ENCODE results near the gene EIF6. TPM values are rescaled to one million over a fixed set of nuclear protein-coding genes. Genes with fewer than 3 reads are reported as not detected.

Gene EIF6
- total RNA-seq, result 10 to 100 TPM; 40.1 to 59.7 TPM
- long read RNA-seq, transcript EIF6-201 (6 exons, 1,252 nt), result minor isoform, 6 of 28 reads
- long read RNA-seq, transcript EIF6-203 (7 exons, 1,289 nt), result major isoform, 21 of 28 reads
- long read RNA-seq, partial matches to known transcripts, result 1 of 28 reads
- long read RNA-seq, other reads (novel, unspliced or antisense), result 0 of 28 reads

DNA sequence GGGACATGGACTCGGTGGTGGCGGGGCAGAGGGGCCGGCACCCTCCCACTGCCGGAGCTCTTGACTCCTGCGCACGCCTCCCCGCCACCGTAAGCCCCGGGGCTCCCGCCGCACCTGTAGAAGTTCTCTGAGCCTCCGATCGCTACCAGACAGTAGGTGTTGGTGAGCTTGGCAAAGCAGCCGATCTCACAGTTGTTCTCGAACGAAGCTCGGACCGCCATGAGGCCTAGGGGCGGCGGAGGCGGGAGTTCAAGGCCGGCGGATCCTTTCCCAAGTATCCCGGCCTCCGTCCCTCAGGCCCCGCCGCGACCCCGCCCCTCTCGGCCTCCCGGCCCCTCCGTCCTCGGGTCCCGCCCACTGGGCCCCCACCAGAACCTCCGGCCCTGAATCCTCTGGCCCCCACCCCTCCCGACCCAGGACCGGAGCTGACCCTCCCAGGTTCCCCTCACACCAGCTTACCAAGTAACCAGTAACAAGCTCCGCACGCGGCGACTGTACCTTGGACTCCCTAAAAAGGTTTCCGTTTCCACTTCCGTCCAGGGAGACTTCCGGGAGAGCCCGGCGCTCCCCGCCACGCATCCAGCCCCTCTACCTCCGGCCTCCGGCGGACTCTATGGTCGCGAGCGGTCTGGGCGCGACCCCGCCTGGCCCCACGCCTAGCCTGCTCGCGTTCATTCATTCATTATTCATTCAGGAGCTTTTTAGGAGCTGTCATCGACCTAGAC lies at the start of gene EIF6:
Gene EIF6 (minus strand): TSS at position 506 of the 725 bp plus-strand sequence. CDS start 285 bp downstream, at position 221.
- ATAC-seq, result peak; percentile 94
- intact Hi-C loops (cut with DNase I), result no loop called here
- peak; percentile 90 for DNase-seq

- DNase-seq (no peak), ATAC-seq (no peak)
- intact Hi-C loops (cut with DNase I), result no loop called here
Measured at GRCh38 chr20:35333606-35334005, 49.0 kb upstream of the EIF6 start.

- DNase-seq (no peak), ATAC-seq (no peak)
- intact Hi-C loops (cut with DNase I), result no loop called here
Measured at GRCh38 chr20:35332540-35333200, 48.1 kb upstream of the EIF6 start.

DNA sequence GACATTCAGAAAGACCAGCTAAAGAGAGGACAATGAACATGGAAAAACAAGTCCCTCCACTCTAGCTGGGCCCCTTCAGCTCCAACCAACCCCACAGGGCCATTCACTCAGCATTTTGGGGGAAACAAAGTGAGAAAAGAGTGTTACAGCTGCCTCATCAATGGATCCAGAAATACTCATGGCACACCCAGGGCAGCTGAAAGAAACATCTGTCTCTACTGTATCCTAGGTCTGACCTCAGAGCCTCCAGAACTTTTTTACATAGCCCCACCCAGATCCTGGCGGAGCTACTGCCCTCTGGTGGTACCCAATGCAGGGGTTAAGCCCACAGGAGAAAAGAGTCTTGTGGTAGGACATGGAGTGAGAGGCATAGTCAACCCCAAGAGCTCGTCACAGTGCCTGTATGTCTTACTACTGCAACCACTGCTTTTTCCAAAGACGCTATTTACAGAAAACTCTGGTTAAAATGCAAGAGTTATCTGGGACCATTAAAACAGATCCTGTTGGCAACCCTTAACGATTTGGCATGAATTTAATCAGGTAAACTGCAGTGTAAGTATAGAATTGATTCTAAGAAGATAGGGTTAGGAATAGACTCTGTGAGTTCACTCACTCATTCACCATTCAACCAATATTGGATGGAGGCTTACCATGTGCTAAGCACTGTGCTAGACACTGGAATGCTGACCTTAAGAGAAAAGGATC lies 45.0 kb upstream of the EIF6 start:
- DNase-seq, result no peak
- ATAC-seq, result no peak
- intact Hi-C loops (cut with DNase I), result no loop called here

DNA sequence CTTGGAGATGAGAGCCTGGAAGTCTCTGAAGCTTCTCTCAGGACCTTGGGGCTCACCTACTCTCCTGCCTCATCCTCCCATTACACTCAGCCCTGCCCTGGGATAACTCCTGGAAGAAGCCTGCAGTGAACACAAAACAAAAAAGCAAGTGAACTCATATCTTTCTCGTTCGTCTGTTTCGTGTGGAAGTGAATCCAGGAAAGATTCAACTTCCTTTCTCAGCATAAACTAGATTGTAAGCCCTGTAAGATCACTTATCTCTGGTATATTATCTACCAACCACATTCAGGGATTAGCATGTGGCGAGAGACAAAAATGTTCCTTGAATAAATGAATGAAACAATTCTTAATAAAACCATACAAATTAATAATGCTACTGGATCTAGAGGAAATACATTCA lies 44.1 kb upstream of the EIF6 start:
- ATAC-seq (no peak), DNase-seq (no peak)
- intact Hi-C loops (cut with DNase I), result no loop called here

DNA sequence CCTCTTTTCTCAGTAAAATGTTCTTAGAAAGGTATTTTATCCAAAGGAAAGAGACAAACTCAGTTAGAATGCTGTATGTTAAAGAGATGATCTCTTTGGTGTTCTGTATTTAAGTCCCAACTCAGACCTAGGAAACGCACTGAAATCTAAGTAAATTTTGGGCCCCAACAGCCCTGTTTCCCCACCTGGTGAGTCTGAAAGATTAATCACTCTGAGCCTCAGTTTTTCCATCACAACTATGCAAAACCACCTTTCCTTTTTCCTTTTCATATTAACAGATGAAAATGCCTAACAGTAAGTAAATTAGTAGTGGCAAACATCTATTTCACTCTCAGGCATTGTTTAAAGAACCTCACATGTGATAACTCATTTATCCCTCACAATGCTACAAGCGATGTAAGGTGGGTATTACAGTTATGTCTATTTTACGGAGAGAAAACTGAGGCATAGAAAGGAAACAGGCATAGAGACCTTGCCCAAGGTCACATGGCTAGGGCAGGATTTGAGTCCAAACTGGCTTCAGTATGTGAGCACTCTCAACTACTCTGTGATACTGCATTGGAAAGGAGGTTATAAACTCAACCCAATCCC lies 43.6 kb upstream of the EIF6 start:
- DNase-seq, result no peak
- no peak for ATAC-seq
- intact Hi-C loops (cut with DNase I), result no loop called here

DNA sequence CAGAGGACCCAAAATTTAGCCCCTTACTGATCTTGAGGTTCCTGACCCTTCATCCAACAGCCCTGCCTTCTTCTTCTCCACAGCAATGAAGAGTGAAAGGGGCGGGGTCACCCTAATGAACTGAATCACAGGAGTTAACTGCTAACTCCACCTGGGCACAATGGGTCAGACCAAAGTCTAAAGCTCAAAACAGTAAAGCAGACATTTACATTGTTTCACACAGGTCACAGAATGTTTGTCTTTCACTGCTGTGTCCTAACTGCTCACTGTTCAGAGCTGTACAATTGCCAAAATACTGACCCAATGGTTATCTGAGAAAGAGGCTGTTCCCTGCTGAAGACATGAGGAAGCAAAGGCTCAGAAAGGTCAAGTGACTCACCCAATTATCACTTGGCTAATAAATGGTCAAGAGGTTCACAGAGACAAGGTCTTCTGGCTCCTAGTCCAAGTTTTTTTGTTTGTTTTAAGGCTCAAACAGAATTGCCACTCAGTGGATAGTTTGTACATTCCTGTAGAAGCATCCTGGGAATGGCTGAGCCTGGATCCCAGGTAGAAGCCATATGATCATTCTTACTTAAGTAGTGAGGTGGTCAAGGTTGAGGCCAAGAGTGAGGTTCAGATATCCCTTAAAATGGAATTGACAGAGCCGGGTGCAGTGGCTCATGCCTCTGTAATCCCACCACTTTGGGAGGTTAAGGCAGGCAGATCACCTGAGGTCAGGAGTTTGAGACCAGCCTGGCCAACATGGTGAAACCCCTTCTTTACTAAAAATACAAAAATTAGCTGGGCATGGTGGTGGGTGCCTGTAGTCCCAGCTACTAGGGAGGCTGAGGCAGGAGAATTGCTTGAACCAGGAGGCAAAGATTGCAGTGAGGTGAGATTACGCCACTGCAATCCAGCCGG lies 42.8 kb upstream of the EIF6 start:
- intact Hi-C loops (cut with DNase I), result no loop called here
- no peak for DNase-seq
- peak; percentile 30 to 82 for ATAC-seq

- intact Hi-C loops (cut with DNase I), result no loop called here
- ATAC-seq (no peak), DNase-seq (no peak)
Measured at GRCh38 chr20:35326740-35327073, 42.1 kb upstream of the EIF6 start.

DNA sequence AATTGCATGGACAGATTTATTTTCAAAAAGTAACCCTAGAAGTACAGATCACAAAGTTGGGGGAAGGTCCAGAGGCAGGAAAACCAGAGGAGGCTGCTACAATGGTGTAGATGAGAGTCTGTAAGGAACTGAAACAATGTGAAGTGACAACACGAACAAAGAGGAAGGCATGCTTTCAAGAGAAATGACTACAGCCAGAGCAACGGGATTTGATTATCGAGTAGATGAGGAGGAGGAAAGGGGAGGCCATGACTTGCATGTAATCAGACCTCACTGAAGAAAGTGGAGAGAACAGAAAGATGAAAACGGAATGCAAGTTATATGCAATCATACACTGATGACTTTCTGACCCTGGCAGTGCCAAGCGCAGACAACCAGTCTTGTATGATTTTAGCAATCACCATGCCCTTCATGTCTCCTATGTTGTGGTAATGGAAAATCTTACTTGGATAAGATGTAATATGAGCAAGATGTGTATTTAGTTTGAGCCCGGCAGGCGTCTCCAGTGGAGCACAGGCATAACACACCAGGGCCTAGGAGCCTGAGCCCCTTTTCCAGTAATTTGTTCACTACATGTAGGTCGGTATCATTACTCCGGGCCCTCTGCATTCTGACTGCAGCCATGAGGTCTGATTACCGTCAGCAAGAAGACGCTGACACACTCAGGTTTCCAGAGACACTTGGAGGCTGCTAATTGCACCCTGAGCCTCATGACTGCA lies 41.6 kb upstream of the EIF6 start:
- peak; percentile 15 to 85 for ATAC-seq
- intact Hi-C loops (cut with DNase I), result no loop called here
- DNase-seq, result no peak

DNA sequence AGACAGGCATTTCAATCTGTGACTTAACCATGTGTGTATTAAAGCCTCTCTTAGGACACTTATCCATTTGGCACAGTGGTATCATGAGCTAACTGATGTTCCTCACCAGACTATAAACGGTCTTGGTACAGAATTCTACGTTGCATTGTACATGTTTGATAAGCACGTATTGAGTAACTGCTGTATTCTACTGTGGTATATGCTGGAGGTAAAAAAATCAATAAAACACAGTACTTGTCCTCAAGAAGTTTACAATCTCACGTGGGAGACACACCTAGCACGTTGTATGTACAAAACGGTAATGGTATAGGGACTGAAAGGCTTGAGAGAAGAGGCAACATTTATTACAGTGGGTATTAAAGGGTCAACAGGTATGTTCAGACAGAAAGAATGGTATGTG lies 40.8 kb upstream of the EIF6 start:
- ATAC-seq, result no peak
- intact Hi-C loops (cut with DNase I), result no loop called here

GRCh38 chr20:35320396-35321126 lies 36.0 kb upstream of the EIF6 start:
- intact Hi-C loops (cut with DNase I), result no loop called here
- DNase-seq (no peak), ATAC-seq (no peak)

More for the DNA sequence above, 40.8 kb upstream of the EIF6 start:
- no peak for DNase-seq

GRCh38 chr20:35319871-35320197 lies 35.3 kb upstream of the EIF6 start:
- intact Hi-C loops (cut with DNase I), result no loop called here
- ATAC-seq (peak in 1 of 2 donors; percentile 83), DNase-seq (no peak)

DNA sequence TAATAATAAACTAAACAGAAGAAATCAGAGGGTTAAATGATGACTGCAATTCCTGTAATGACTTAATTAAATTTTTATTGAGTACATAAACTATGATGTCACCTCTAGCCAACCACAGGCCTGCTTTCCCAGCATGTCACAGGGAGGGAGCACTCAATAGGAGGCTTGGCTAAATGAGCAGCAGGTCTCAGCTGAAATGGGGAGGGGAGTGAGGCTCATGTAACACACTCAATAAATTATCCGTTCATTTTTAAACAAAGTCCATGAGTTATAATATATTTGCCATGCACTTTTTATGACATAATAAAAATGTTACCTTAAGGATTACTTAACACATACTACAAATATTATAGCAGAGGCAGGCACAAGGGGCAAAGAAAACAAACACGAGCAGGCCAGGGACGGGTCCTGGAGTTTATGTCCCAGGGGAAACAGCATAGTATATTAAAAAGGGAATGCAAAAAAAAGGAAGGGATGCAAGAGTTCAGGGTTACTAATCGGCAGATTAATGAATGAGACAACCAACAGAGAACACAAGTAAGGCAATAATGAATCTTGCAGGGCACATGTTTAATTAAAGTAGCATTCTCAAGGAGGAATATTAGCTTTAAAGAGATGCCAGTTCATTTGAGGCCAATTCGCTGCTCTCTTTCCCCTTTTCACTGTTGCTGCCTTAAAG lies 34.8 kb upstream of the EIF6 start:
- intact Hi-C loops (cut with DNase I), result no loop called here
- ATAC-seq (peak in 1 of 2 donors; percentile 43), DNase-seq (no peak)

DNA sequence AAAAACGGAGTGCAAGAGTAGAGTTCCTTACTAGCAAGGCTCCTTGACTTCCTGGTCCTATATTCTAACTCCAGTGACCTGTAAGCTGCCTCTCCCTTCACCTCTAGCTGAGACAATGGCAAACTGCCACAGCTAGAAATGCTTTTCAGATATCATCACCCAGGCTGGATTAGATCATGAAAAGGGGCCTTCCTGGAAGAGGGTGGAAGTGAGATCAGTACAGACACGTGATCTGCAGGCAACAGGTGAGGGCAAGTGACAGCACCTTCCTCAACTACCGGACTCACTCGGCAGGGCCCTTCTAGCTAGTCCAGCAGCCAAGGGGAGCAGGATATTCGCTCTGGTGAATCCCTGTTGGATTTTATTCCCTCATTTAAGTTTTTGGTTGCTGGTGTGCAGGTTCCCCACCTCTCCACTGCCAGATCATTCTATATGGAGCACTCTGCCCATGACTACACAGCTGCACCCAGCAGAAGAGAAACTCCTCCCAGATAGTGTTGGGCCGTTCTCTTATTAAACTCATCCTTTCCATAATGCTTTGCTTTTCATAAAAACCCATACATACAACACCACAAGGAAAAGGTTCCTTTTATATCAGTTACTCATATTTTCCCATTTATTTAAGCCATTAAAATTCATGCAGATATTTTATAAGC lies 34.1 kb upstream of the EIF6 start:
- no peak for DNase-seq

GRCh38 chr20:35317416-35318210 lies 33.0 kb upstream of the EIF6 start:
- ATAC-seq (no peak), DNase-seq (no peak)
- intact Hi-C loops (cut with DNase I), result no loop called here

More for the DNA sequence above, 34.1 kb upstream of the EIF6 start:
- intact Hi-C loops (cut with DNase I), result no loop called here
- peak; percentile 86 to 90 for ATAC-seq

DNA sequence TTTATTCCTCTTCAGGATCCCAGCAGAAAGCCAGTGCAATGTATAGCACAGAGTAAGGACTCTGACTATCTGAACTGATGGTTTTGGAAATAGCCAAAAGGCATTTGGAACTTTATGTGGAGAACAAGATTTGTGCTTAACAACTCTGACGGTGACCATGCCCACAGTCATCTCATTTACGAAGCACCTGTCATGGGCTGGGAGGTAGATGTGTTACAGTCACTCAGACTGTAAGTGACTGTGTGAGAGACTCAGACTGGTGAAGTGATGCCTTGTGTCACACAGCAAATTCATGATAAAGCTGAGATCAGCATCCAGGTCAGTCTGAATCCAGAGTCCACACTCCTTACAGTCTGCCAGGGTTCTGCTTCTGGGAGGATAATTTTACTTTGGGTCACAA lies 31.5 kb upstream of the EIF6 start:
- ATAC-seq, result no peak
- intact Hi-C loops (cut with DNase I), result no loop called here
- DNase-seq, result no peak
